OCI-LY3 (cell line): ENCODE results near the gene LANCL3.
"Not testable (repeated sequence)": the region's sequence is repeated elsewhere in the genome, so short reads cannot be mapped to it uniquely, and the experiment has no call there.

Experiments
- CTCF ChIP-seq: fragments of 200-600, 300-600 bp; sonication (generic); IDR thresholded peaks from 2 replicates; pipeline ENCODE4 v1.5.1; 2014; ENCODE audit warnings: antibody characterized with exemption, low read length, low read depth
- EZH2phosphoT487 ChIP-seq: fragments of 200-600 bp; shearing (Covaris generic); IDR thresholded peaks from 2 replicates; pipeline ENCODE4 v1.6.1; 2018; ENCODE audit warnings: antibody characterized with exemption, mixed run types, low read depth

DNA sequence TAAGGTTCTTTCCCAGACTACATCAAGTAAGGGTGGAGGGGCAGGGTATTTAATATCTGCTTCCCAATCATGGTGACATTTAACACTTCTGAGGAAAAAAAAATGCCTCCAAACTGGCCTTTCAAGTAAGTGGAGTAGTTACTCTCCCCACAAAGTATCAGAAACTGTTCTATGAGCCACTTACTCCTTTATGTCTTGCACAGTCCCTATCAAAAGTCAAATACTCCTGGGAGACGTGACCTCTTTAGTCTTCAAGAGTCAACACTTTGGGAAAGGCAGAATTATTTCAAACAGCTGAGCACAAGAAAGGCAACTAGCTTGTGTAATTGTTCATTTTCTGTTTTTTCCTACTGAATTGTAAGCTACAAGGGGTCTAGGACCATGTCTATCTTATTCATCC, 1.1 kb upstream of the LANCL3 start:
- TF ChIP-seq CTCF, EZH2phosphoT487: not testable (repeated sequence)
